Activated CD8-positive, alpha-beta memory T cell treated with anti-CD3 and anti-CD28 coated beads, Interleukin-2, amount 50 U/mL, for 1 hour (primary cell): Measurements from ENCODE around the gene SULF2.
"Not testable (repeated sequence)": the region's sequence is repeated elsewhere in the genome, so short reads cannot be mapped to it uniquely, and the experiment has no call there.

Source experiments
- DNase-seq: peaks from one replicate; pipeline ENCODE4 v3.0.0-alpha.2; 2020; ENCODE audit errors: extremely low read depth

SULF2 gene

GRCh38 chr20:47785311-47785853, at the start of gene SULF2:
Gene SULF2, minus strand, starts transcription at chr20:47785481. Its CDS starts 28,118 bp downstream, at chr20:47757363.
- no peak for DNase-seq

- DNase-seq: not testable (repeated sequence)
Observed at GRCh38 chr20:47831675-47832074, 46.4 kb upstream of the SULF2 start.

GRCh38 chr20:47826716-47827115, 41.4 kb upstream of the SULF2 start:
- not testable (repeated sequence) for DNase-seq

GRCh38 chr20:47826006-47826405, 40.7 kb upstream of the SULF2 start:
- DNase-seq: not testable (repeated sequence)

- no peak for DNase-seq
Observed at GRCh38 chr20:47825011-47825762, 39.9 kb upstream of the SULF2 start.

GRCh38 chr20:47823941-47824340, 38.7 kb upstream of the SULF2 start:
- DNase-seq: not testable (repeated sequence)

- DNase-seq: no peak
Observed at GRCh38 chr20:47821481-47822100, 36.3 kb upstream of the SULF2 start.

GRCh38 chr20:47818996-47819609, 33.8 kb upstream of the SULF2 start:
- DNase-seq: no peak

GRCh38 chr20:47818466-47818865, 33.2 kb upstream of the SULF2 start:
- no peak for DNase-seq

GRCh38 chr20:47818016-47818415, 32.7 kb upstream of the SULF2 start:
- DNase-seq: no peak

GRCh38 chr20:47817573-47817972, 32.3 kb upstream of the SULF2 start:
- no peak for DNase-seq

- DNase-seq: no peak
Observed at GRCh38 chr20:47816487-47817451, 31.5 kb upstream of the SULF2 start.

- no peak for DNase-seq
Observed at GRCh38 chr20:47815866-47816265, 30.6 kb upstream of the SULF2 start.

- no peak for DNase-seq
Observed at GRCh38 chr20:47815416-47815806, 30.1 kb upstream of the SULF2 start.

GRCh38 chr20:47814632-47815415, 29.5 kb upstream of the SULF2 start:
- DNase-seq: no peak

GRCh38 chr20:47810721-47811347, 25.6 kb upstream of the SULF2 start:
- DNase-seq: no peak

- no peak for DNase-seq
Observed at GRCh38 chr20:47810116-47810677, 24.9 kb upstream of the SULF2 start.

- DNase-seq: no peak
Observed at GRCh38 chr20:47809161-47809960, 24.1 kb upstream of the SULF2 start.

GRCh38 chr20:47805951-47806350, 20.7 kb upstream of the SULF2 start:
- DNase-seq: no peak
